B cell (primary cell): ENCODE results near the gene HSFX2.
"Not testable (repeated sequence)": the region's sequence is repeated elsewhere in the genome, so short reads cannot be mapped to it uniquely, and the experiment has no call there.

Experiments
- EZH2 ChIP-seq: IDR thresholded peaks from 2 replicates; pipeline ENCODE4 v1.6.1; 2012; ENCODE audit warnings: borderline replicate concordance, low read depth, mild to moderate bottlenecking, moderate library complexity, low read length; ENCODE audit not compliant: insufficient read depth, poor library complexity, severe bottlenecking
- TF ChIP-seq, protein P1 (sequence below): fragments of 200-600 bp; IDR thresholded peaks from one replicate; pipeline ENCODE4 v1.8.0; 2022; ENCODE audit warnings: antibody characterized with exemption, mild to moderate bottlenecking

DNA sequence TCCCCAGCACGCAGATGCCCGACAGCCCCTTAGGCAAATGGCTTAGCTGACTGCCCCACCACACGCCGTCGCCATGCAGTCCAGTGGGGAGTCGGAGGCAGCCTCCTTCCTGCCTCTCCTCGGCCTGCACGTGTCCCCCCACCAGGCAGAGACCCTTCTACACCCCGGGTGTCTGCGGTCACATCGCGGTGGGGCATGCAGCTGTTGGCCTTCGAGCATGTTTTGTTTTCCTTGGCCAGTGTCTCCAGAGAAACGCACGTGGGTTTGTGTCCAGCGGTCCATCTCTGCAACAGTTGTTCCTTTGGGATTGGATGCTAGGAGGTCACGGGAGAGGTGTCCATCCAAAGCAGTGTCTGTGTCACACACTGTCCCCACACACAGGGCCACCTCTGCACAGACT, at the start of gene HSFX2:
- TF ChIP-seq EZH2: not testable (repeated sequence)
- TF ChIP-seq, protein P1, sequence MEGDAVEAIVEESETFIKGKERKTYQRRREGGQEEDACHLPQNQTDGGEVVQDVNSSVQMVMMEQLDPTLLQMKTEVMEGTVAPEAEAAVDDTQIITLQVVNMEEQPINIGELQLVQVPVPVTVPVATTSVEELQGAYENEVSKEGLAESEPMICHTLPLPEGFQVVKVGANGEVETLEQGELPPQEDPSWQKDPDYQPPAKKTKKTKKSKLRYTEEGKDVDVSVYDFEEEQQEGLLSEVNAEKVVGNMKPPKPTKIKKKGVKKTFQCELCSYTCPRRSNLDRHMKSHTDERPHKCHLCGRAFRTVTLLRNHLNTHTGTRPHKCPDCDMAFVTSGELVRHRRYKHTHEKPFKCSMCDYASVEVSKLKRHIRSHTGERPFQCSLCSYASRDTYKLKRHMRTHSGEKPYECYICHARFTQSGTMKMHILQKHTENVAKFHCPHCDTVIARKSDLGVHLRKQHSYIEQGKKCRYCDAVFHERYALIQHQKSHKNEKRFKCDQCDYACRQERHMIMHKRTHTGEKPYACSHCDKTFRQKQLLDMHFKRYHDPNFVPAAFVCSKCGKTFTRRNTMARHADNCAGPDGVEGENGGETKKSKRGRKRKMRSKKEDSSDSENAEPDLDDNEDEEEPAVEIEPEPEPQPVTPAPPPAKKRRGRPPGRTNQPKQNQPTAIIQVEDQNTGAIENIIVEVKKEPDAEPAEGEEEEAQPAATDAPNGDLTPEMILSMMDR: not testable (repeated sequence)
